NCI-H1105 treated with DMSO at 0.1 percent for 48 hours (cell line): Measurements from ENCODE around the gene SARM1.
A peak's percentile ranks its signal among the peaks of the same experiment; 100 is the strongest.

Source experiments
- DNase-seq: peaks from one replicate; lab custom pipeline; 2025; lab: John Stamatoyannopoulos, UW

The SARM1 gene

DNA sequence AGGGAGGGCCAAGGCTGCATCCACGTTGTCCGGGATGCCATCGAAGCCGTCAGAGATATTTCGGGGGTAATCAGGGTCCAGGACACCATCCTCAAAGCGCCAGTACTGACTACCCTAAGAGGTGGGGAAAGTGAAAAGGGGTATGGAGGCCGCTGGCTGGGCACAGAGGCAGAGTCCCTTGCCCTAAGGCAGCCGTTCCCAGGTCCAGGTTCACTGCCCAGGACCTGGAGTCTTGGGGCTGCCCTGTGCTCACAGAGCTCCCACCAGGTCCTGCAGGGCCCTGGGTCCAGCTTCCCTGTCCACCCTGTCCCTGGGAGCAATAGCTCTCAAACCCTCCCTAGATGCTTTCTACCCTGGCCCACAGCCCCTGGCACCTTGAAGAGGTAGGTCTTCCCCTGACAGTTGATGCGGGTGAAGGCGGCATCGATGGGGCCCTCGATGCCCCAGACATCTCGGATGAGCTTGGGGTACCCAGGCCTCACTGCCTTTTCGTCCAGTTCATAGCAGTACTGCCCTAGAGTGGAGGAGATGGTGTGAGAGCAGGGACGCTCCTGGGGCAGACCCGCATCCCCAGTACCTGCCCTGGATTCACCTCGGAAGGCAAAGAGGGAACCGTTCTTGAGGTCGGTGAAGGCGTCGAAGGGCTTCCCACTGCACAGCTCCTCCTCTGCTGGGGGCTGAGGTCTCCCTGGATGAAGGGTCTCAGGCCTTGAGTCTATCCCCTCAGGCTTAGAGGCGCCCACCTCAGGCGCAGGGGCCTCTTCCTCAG lies 2.4 kb upstream of the SARM1 start:
- no peak for DNase-seq

DNA sequence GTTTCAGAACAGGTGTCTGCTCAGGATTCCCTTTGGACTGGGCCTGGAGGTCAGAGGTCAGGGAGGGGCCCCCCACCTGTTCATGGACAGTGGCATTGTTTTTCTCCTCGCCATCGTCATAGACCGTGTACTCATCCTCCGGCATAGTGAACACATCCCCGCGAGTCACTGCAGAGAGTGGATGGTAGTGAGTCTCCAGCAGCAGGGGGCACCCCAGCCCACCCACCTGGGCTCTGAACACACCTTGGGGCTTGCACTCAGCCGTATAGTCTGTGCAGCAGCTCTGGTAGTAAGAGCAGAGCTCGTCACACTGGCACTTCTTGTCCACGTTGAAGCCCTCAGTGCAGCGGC lies 1.8 kb upstream of the SARM1 start:
- DNase-seq: no peak

DNA sequence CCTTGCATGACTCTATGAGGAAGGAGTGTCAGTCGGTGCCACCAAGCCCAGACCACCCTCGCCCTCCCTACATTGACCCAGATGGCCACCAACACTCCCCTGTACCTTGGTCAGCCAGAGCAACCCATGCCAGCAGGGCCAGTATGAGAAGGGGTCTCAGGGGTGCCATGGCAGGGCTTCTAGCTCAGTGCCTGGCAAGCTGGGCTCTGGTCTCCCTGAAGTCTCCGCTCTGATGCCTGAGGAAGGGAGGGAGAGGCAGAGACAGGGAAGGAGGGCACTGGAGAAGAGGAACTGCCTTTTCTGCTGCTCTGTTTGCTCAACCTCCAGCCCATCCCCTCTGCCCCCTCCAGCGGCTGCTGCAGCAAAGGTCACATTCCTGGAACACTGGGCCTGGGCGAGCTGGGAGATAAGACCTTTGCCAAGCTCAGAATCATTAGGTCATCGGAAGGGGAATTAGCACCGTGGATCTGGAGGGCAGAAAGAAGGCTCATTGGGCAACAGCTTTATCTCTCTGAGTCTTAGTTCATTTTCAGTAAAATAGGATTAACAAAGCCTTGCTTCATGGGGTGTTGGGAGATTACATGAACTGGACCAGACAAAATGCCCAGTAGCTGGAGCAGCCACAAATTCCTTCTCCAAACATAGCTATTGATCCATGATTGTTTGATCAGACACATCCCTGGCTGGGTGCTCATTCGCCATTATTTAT lies 1.3 kb upstream of the SARM1 start, which contains the start of gene VTN:
TSS of gene VTN (minus strand) at position 273 of the 709 bp plus-strand sequence. CDS start at position 169, 104 bp downstream.
- no peak for DNase-seq

DNA sequence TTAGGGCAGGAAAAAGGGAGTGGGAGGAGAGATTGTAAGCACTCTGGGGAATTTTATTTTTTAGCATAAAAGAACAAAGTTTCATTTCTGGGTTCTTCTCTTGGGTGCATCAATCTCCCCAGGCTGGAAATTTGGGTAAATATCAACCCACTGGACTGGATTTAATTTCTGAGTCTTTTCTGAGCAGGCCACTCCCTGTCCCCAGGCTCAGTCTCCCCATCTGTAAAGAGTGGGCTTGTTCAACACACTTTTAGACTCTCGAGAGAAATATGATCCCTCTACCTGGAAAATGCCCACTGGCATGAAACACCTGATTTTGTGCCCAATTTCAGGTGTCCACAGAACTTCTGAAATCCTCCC lies 770 bp upstream of the SARM1 start:
- no peak for DNase-seq

DNA sequence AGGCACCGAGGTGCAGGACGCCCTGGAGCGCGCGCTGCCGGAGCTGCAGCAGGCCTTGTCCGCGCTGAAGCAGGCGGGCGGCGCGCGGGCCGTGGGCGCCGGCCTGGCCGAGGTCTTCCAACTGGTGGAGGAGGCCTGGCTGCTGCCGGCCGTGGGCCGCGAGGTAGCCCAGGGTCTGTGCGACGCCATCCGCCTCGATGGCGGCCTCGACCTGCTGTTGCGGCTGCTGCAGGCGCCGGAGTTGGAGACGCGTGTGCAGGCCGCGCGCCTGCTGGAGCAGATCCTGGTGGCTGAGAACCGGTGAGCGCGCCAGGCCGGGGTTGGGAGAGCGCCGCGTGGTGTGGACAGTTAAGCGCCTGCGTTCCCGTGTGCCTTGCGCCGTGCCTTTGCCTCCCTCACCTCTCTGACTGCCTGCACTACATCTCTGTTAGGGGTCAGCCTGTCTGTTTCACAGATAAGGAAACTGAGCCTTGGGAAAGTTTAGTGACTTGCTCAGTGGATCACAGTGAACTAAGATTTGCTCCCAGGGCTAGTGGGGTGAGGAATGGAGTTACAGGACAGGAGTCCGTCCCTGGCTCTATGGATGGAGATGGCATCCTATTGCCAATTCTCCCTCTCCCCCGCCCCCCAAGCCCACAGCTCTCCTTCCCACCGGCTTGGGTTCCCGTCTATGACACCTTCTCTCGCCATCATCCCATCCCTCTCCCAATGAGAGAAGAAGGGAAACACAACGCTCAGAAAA lies 880 bp downstream of the SARM1 start:
- peak; percentile 22 for DNase-seq

DNA sequence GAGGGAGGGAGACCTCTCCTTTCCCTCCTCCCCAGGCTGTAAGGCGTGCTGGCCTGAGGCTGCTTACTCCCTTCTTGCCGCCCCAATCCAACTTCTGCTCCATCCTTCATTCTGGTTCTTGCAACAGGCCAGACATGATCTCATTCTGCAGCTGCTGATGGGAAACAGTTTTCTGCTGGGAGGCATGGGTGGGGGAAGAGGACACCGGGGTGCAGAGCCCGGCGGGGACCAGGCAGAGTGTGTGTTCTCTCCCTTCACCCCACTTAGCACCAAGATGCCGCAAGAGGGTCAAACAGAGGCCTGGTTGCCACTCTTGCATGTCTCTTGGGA lies 1.4 kb downstream of the SARM1 start:
- no peak for DNase-seq

DNA sequence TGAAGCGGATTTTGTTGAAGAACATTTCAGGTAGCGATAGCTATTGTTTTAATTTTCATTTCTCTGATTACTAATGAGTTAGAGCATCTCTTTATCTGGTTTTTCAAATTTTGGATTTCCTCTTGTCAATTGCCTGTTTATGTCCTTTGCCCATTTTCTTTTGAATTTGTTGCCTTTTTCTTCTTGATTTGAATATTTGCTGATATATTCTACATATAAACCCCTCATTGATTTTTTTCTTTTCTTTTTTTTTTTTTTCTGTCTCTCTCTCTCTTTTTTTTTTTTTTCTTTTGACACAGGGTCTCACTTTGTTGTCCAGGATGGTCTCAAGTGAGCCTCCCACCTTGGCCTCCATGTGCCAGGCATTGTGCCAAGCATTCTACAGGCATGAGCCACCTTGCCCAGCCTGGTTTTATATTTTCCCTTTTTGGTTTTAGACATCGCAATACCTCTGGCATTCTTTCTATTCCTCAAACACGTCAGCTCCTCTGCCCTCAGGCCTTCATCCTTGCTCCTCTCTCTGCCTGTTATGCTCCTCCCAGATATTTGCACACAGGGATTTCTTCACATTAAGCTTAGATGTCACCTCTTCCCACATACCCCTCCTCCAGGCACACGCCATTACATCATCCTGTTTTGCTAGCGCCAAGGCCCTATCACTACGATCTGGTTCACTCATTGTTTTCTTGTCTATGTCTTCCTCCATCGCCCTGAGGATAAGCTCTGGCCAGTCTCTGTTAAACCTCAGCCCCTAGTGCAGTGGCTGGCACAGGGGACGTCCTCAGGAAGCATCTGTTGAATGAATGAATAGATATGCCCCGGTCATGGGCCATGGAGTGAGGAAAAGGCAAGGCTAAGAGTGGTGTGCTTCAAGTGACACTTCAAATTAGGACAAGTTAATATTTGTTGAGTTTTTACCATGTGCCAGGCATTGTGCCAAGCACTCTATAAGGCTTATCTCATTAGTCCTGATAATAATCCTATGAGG lies 8.6 kb downstream of the SARM1 start:
- no peak for DNase-seq

DNA sequence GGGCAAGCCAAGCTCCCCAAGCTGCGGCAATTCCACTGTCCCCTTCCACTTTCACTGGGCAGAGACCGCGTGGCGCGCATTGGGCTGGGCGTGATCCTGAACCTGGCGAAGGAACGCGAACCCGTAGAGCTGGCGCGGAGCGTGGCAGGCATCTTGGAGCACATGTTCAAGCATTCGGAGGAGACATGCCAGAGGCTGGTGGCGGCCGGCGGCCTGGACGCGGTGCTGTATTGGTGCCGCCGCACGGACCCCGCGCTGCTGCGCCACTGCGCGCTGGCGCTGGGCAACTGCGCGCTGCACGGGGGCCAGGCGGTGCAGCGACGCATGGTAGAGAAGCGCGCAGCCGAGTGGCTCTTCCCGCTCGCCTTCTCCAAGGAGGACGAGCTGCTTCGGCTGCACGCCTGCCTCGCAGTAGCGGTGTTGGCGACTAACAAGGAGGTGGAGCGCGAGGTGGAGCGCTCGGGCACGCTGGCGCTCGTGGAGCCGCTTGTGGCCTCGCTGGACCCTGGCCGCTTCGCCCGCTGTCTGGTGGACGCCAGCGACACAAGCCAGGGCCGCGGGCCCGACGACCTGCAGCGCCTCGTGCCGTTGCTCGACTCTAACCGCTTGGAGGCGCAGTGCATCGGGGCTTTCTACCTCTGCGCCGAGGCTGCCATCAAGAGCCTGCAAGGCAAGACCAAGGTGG lies 9.8 kb downstream of the SARM1 start:
- DNase-seq: no peak

DNA sequence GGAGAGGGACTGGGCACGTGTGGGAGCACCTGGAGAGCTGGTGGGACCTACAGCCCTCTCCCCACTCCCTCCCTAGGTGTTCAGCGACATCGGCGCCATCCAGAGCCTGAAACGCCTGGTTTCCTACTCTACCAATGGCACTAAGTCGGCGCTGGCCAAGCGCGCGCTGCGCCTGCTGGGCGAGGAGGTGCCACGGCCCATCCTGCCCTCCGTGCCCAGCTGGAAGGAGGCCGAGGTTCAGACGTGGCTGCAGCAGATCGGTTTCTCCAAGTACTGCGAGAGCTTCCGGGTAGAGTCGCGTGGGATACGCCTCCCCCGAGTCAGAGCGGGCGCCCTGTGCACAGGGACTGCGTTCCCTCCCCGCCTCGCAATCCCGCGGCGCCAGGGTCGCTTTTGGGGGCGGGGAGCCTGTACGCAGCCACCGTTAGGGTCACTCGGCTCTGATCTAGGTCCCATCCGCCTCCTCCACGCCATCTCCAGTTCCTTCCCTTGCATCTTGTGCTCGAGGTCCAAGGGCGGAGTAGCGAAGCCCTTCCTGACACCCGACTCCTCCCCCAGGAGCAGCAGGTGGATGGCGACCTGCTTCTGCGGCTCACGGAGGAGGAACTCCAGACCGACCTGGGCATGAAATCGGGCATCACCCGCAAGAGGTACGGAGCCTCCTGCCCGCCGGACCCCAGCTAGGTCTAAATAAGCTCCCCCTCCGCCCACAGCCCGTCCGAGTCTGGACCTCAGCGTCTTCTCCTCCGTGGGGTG lies 13.0 kb downstream of the SARM1 start:
- peak; percentile 67 for DNase-seq

DNA sequence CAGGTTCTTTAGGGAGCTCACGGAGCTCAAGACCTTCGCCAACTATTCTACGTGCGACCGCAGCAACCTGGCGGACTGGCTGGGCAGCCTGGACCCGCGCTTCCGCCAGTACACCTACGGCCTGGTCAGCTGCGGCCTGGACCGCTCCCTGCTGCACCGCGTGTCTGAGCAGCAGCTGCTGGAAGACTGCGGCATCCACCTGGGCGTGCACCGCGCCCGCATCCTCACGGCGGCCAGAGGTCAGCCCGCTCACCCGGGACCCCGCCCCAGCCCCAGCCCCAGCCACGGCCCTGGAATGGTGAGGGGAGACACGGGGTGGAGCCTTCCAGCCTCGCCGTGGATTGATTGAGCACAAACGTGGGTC lies 13.5 kb downstream of the SARM1 start:
- DNase-seq: no peak

DNA sequence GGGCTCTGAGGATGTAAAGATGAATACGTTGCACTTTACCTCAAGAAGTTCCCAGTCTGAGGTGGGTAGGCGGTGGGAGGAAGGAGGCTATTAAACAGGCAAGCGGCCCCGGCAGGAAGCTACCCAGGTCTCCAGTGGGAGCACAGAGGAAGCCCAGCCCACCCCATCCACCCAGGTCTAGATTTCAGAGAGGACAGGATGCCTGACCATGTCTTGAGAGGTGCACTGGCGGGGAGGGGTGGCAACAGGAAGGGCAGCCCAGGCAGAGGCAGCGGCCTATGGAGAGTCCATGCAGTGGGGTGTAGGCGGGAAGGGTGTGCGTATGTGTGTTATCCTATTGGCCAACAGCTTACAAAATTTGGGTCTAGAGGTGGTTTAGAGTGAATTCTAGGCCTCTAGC lies 13.9 kb downstream of the SARM1 start:
- DNase-seq: no peak

DNA sequence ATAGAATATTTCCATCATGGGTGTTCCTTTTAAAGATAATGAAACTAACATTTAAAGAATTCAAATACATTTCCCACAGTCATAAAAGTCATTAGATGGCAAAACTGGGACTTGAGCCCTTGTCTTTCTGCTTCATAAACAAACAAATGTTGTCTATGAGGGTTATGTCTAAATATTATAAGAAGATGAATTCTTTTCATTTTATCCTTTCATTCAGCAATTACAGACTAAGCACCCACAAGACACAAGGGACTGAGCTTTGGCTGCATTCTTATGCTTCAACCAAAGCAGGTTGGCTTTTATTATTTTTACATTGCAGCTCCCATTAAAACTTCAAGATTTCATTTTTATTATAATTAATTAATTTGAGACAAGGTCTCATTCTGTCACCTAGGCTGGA lies 14.9 kb downstream of the SARM1 start:
- DNase-seq: no peak

DNA sequence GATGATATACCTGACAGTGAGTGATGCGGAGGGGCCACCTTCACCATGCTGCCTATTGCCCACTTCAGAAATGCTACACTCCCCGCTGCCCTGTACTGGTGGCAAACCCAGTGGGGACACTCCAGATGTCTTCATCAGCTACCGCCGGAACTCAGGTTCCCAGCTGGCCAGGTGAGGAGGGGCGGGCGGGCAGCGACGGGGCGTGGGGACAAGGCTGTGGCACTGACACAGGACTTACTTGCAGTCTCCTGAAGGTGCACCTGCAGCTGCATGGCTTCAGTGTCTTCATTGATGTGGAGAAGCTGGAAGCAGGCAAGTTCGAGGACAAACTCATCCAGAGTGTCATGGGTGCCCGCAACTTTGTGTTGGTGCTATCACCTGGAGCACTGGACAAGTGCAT lies 16.6 kb downstream of the SARM1 start:
- DNase-seq: no peak

DNA sequence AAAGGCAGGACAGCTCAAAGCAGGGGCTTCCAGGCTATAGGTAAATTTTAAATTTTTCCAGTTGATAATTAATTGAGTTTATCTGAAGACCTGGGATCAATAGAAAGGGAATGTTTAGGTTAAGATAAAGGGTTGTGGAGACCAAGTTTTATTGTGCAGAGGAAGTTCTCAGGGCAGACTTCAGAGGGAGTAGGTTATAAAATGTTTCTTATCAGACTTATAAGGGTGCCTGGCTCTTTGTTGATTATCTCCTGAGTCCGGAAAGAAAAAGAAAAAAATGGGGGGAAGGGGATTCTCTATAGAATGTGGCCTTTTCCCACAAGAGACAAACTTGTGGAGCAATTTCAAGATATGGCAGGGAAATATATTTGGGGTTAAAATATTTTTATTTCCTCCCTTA lies 18.6 kb downstream of the SARM1 start:
- no peak for DNase-seq

DNA sequence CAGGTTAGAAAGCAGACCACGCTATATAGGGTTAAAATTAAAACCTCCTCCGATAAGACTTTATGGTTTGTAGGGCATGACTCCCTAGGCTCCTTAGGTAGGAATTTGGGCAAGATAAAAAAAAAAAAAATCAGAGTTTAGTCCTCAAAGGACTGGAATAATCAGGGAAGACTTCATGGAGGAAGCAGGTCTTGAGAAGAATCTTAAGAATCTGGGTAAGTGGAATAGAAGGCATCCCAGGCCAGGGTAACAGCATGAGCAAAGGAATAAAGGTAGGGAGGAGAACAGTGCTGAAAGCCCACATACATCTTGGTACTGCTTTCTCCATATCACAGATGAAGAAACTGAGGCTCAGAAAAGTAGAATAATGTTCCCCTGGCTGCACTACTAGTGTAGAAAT lies 19.1 kb downstream of the SARM1 start:
- DNase-seq: no peak

DNA sequence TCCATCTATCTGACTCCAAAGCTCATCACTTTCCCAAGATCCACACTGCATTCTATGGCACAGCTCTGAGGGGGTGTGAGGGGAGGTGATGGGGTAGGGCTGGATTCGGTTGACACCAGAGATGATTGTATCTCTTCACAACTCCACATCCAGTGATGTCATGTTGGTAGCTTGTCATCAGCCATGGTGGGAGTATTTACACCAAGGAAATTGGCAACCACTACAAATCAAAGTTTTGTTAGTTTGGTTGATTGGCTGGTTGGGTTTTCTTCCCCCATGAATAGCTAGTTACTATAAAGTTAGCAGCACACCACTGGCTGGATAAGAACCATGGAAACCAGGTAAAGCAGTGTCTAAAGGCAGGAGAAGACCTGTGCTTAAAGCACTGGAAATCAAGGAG lies 19.5 kb downstream of the SARM1 start:
- no peak for DNase-seq

DNA sequence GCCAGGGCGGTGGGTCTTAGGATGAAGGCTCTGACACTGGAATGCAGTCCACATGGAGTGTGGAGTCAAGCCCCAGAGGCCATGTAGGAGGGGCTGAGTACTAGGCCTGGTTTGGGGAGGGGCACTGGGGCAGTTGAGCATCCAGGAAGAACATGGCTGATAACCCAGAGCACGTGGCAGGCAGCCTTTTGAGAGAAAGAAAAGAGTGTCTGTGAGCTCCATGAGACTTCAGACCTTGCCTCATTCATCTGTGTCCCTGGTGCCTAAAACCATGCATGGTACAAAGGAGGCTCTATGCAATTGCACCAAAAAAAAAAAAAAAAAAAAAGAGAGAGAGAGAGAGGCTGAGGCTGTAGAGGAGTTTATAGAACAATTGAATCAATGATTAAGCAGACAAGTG lies 19.9 kb downstream of the SARM1 start:
- DNase-seq: no peak

DNA sequence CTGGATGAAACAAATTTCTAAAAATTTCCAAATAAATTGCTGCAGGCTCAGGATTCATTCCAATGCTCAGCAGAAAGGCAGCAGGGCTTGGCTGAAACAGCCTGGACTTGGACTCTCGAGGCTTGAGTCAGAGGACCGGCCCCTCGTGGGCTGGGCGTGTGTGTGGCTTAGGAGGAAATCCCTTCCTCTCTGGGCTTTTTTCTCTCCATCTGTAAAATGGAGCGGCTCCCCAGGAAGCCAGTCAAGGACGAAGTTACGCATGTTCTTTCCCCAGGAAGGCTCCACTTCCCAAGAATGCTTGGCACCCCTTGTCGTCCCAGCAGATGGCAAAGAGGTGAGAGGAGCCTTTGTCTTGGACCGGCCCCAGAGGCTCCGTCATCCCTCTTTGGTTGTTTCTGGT lies 21.0 kb downstream of the SARM1 start:
- DNase-seq: no peak

DNA sequence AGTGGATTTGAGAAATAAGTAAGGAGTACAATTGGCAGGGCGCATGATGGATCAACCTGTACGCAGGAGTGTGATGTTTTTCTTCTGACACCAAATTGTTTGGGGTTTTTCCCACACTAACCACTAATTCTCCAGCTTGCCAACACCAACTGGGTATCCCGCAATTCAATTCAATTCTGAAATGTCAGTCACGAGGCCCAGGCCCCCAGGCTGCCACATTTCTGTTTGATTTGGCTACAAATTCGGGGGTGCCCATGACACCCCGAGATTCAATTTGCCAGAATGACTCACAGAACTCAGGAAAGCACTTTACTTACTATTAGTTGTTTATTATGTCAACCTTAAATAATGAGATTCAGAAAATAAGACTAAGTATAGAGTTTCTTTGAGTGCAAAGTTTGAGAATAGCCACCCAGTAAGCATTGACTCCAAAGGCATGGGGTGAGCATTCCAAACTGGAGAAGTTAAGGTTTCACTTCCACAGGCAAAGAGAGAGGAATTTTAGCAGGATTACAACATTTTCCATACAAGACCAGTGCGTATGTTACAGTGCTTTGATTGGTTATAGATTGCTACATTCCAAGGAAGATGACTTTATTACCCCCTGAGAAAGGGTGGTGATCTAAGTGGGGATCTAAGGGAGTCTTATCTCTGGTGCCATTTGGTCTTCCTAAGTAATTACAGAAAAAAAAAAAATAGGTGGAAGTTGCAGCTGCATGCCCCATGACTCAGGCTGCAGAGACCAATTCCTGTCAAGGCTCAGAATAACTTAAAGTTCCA lies 23.0 kb downstream of the SARM1 start:
- DNase-seq: no peak

DNA sequence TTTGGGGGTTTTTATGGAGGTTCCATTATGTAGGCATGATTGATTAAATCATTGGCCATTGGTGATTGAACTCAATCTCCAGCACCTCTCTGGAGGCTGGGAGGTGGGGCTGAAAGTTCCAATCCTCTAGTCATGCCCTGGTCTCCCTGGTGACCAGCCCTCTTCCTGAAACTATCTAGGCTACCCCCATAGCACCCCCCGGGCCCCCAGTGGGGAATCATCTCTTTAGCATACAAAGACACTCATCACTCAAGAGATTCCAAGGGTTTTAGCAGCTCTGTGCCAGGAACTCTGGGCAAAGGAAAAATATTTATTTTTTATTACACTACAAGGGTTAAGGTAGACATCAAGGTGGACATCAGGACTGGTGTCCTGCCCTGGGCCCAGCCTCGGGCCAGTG lies 23.9 kb downstream of the SARM1 start:
- no peak for DNase-seq
